GM18951 (cell line): ENCODE results near the gene BLVRA.

Experiments
- POLR2A ChIP-seq: IDR thresholded peaks from 4 replicates; pipeline ENCODE4 v1.6.1; 2011; ENCODE audit warnings: mild to moderate bottlenecking; ENCODE audit not compliant: insufficient read length, insufficient read depth; ENCODE audit errors: extremely low read depth
- in situ Hi-C: fragments of 300-500 bp; cut with MboI; formaldehyde crosslinking; loops from one replicate; pipeline ENCODE4 v1.12.0; 2022; ENCODE audit warnings: low sequenced_read_pairs, mixed read lengths, inconsistent platforms; ENCODE audit not compliant: unreplicated experiment

The BLVRA gene

DNA sequence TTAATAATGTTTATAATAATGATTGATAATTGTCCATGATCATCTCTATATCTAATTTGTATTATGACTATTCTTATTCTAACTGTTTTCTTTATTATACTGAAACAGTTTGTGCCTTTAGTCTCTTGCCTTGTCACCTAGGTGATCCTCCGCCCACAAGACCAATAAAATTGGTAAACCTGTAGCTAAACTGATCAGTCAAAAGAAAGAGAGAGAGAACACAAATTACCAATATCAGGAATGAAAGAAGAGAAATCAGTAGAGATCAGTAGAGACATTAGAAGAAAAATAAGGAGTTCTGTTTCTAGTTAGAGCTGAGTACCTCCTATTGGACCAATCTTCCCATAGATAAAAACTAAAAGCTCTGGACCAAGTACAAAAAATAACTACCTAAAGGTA, 23.1 kb upstream of the BLVRA start:
- TF ChIP-seq POLR2A, result no peak
- in situ Hi-C loops, result loop anchor here (25.0 kb wide), 1 partner anchor 798 kb away; the partner anchor contains the start of genes MRPL32 and PSMA2

DNA sequence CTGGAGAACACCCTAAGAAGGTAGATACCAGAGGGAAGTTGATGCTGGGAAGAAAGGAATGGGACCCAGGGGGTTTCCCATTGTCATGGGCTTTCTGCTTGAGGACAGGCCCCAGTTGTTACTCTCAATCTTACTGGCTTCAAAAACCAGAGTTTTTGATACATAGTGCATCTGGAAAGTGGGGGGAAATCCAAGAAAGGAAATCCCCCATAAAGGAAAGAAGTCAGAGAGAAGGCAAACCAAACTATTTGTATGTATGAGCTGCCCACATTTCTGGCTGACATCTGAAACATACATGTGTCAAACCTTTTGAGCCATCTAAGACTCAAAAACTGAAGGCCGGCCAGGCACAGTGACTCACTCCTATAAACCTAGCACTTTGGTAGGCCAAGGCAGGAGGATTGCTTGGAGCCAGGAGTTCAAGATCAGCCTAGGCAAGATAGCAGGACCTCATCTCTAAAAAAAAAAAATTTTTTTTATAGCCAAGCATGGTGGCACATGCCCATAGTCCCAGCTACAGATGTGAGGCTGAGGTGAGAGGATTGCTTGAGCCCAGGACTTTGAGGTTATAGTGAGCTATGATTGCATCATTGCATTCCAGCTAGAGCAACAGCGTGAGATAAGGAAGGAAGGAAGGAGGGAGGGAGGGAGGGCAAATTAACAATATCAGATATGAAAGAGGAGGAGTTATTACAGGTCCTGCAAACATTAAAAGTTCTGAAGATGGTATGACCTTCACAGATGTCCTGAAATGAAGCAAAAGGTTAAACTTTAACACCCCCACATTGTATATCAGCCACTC, 22.5 kb upstream of the BLVRA start:
- in situ Hi-C loops, result loop anchor here (25.0 kb wide), 1 partner anchor 799 kb away; the partner anchor contains the start of genes MRPL32 and PSMA2
- TF ChIP-seq POLR2A, result no peak

DNA sequence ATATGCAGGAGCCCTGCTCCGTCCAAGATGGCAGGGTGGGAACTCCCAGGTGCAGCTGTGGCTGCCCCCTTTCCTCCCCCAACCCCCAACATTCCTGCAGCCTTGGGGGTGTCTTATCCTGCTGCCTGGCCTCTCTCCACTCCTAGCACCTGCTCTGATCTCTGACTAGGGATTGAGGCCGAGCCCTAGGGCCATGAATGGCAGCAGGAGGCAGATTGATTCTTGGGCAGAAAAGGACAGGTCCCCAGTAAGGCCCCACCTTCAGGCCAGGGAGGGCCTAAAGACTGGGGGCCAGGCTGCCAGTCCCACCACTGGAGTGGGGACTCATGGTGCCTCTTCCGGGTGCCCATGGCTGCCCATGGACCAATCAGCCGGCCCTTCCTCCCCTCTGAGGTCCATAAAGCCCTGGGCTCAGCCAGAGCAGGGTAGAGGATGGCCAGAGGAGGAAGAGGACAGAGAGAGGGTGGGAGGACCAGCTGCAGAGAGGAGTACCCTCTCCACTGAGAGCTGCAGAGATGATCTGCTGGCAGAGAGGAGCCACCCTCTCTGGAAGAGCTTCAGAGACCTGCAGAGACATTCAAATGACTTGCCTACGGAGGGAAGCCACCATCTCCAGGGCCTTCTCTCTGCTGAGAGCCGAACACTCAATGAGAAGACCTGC, 20.9 kb upstream of the BLVRA start:
- in situ Hi-C loops, result loop anchor here (25.0 kb wide), 1 partner anchor 800 kb away; the partner anchor contains the start of genes MRPL32 and PSMA2
- no peak for TF ChIP-seq POLR2A

DNA sequence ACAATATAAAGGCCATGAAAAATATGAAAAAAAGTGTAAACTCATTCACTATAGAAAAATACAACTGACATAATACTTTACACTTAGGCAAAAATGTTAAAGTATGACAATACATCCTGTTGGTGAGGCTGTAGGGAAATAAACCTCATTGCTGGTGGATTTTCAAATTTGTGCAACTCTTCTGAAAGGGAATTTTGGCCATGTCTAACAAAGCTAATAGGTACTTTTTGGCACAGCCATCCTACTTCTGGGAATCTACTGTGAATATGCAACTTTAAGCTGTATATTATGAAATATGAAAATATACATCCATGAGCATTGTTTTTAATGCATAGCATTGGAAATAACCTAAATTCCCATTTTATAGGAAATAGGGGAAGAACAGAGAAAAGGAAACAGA, 15.8 kb upstream of the BLVRA start:
- in situ Hi-C loops, result loop anchor here (25.0 kb wide), 1 partner anchor 805 kb away; the partner anchor contains the start of genes MRPL32 and PSMA2
- no peak for TF ChIP-seq POLR2A

DNA sequence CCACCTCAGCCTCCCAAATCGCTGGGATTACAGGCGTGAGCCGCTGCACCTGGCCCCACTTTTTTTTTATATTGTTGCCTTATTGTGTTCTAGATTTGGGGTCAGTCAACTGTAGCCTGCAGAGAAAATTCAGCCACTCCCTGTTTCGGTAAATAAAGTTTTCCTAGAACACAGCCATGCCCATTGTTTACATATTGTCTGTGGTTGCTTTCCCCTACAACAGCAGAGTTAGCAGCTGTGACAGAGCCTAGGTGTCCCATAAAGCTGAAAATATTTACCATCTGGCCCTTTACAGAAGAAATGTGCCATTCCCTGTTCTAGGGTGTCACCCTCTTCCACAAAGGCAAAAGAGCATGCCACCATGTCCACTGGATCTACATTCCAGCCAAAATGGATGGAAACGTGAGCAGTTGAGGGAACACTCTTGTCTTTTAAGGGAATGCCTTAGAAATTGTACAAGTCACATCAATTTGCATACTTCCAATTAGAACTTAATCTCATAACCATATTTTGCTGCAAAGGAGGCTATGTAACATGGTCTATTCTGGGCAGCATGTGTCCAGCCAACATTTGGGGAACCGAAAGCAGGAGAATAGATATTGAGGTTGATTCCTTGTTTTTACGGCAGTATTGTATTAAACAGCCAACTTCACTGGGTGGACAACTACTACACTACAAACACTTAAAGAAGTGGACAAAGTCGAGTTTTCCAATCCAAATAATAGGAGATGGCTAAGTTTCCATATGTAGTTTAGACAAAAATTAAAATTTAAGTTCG, 11.0 kb upstream of the BLVRA start:
- in situ Hi-C loops, result loop anchor here (25.0 kb wide), 1 partner anchor 810 kb away; the partner anchor contains the start of genes MRPL32 and PSMA2
- no peak for TF ChIP-seq POLR2A

DNA sequence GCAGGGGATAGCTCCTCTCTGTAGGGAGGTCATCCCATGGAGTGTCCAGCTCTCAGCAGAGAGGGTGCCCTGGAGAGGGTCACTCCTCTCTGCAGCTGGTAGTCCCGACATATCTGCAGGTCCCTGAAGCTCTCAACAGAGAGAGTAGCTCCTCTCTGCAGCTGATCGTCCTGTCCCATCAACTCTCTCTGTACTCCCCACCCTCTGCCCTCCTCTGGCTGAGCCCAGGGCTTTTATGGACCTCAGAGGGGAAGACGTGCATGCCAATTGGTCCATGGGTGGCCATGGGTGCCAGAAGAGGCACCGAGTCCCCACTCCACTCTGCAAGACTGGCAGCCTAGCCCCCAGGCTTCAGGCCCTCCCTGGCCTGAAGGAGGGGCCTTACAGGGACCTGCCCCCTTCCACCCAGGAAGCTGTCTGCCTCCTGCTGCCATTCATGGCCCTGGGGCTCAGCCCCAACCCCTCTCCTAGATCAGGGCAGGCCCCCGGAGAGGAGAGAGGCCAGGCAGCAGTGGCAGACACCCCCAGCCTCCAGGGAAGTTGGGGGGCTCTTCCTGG, 9.0 kb upstream of the BLVRA start:
- no peak for TF ChIP-seq POLR2A
- in situ Hi-C loops, result loop anchor here (25.0 kb wide), 1 partner anchor 812 kb away; the partner anchor contains the start of genes MRPL32 and PSMA2

DNA sequence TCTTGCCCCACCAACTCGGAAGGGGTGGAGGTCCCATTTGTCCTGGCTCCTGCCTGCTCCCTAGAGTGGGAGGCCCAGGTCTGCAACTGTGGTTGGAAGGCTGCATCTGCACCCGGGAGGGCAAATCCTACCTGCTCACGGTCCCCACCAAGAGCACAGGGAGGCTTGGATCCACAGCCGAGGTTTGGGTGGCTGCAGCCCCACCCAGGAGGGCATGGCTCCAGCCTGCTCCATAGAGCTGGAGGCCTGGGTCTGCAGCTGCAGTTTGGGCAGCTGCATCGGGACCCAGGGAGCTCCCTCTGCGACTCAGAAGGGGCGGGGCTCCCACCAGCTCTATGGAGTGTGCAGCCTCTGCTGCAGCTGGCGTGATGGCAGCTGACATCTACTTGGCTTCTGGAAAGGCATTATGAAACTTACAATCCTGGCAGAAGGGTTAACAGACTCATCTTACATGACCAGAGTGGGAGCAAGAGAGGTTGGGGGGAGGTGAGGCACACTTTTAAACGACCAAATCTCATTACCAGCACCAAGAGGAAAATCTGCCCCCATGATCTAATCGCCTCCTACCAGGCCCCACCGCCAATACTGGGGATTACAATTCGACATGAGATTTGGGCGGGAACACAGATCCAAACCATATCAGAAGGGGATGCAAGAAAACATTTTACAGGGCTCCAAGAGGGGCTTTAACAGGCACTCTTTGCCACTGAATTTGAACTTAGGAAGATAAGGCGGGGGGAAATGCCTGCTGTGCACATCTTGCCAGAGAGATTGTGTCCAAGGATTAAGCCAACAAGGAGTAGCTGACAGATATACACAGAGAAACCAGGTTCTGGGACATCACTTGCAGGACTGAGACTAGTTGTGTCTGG, 8.2 kb upstream of the BLVRA start:
- in situ Hi-C loops, result no loop called here

DNA sequence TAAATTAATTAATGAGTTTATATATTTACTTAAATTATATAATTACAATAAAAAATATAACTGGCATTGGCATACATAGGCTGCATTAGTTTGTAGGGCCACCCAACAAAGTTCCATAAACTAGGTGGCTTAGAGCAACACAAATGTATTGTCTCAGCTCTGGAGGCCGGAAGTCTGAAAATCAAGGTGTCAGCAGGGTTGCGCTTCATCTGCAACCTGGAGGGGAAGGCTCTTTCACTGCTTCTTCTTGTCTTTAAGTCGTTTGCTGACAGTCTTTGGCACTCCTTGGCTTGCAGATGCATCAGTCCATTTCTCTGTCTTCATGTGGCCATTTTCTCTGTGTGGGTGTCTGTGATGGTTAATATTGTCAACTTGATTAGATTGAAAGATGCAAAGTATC, 6.1 kb upstream of the BLVRA start:
- in situ Hi-C loops, result no loop called here
- TF ChIP-seq POLR2A, result no peak

More for the DNA sequence above, 8.2 kb upstream of the BLVRA start:
- no peak for TF ChIP-seq POLR2A

DNA sequence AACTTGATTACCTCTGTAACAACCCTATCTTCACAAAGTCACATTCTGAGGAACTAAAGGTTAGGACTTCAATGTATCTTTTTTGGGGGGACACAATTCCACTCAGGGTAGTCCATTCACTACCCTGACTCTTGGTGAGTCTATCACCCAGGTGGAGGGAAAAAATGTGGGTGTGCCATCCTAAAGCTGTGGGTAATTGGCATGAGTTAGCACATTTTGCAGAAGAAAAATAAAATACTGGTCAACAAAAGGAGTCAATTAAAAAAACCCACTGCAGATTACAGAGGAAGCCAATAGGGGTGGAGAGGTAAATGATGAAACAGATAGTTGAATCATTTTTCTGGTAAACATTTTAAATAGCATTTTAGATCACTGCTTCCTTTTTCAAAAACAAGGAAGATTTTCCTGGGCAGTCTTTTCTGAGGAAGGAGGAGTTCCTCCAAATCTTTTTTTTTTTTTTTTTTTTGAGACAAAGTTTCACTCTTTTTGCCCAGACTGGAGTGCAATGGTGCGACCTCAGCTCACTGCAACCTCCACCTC, 5.1 kb upstream of the BLVRA start:
- no peak for TF ChIP-seq POLR2A
- in situ Hi-C loops, result no loop called here

DNA sequence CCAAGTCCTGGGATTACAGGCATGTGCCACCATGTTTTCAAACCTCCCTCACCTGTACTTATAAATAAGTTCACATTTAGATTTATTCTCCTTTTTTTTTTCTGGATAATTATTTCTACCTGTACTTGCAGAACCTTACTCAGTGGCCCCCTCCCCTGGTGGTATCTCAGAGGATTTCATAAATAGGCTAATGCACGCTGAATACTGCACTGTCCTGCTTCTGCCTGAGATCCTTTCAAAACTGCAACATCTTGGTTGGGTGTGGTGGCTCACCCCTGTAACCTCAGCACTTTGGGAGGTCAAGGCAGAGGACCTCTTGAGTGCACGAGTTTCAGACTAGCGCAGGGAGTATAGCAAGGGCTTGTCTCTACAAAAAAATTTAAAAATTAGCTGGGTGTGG, 4.6 kb upstream of the BLVRA start:
- no peak for TF ChIP-seq POLR2A

DNA sequence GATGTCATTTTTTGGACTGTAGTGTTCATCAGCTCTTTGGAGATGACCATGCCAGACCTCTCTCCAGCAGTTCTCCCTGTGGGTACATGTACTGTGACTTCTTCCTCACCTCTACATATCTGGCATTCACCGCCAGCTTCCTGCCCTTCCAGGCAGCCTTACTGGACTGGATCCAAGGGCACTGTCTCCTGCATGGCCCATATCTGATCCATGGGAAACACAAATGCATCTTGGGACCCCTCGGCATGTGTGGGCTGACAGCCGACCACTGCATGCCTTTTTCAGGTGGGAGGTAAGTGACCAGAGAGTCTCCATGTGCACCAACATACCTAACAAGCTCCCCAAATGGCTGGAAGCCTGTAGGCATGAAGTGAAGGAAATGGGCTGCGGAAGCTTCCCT, 3.9 kb upstream of the BLVRA start:
- TF ChIP-seq POLR2A, result no peak
- in situ Hi-C loops, result no loop called here

More for the DNA sequence above, 4.6 kb upstream of the BLVRA start:
- in situ Hi-C loops, result no loop called here
